Measurements from ENCODE around the gene PPP1R1B.
"Not testable (repeated sequence)": the region's sequence is repeated elsewhere in the genome, so short reads cannot be mapped to it uniquely, and the experiment has no call there.

GRCh38 chr17:39590180-39590579, 36.6 kb upstream of the PPP1R1B start:
- TF ChIP-seq CTCF (conservative IDR thresholded peaks at IDR 0.05; ENCODE audit: low read depth, low read length); EZH2 (IDR thresholded peaks at IDR 0.05; ENCODE audit: borderline replicate concordance, low read depth, low read length, poor library complexity, severe bottlenecking): not testable (repeated sequence)
